GM19452 (cell line): ENCODE results near the gene RNF112.
A peak's percentile ranks its signal among the peaks of the same experiment; 100 is the strongest.

ENCODE experiments used
- ATAC-seq: cut with Tn5 transposase; IDR thresholded peaks from one replicate; pipeline ENCODE4 v1.9.1; 2021; ENCODE audit not compliant: unreplicated experiment

RNF112 gene

DNA sequence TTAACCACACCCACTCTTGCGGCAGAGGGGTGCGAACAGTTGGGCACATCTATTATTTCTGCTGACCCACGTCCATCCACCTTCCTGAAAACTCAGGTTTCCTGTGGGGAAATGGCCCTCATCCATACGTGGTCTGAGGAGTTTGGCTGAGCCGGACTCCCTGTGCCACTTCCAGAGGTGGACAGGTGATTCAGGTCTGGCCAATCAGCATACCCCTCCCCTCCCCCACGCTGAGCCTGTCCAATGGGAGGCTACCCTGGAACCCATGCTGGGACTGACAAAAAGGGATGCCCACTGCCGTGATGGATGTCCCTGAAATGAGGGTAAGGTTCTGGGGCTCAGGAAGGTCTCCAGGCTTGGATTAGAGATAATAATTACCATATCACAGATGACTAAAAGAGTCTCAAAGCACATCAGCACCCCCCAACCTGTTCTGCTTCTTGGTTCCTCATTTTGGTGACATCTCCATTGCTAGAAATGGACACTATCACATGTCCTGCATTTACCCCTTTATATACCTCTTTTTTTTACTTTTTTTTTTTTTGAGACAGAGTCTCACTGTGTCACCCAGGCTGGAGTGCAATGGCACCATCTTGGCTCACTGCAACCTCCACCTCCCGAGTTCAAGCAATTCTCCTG lies 38.0 kb upstream of the RNF112 start:
- no peak for ATAC-seq

DNA sequence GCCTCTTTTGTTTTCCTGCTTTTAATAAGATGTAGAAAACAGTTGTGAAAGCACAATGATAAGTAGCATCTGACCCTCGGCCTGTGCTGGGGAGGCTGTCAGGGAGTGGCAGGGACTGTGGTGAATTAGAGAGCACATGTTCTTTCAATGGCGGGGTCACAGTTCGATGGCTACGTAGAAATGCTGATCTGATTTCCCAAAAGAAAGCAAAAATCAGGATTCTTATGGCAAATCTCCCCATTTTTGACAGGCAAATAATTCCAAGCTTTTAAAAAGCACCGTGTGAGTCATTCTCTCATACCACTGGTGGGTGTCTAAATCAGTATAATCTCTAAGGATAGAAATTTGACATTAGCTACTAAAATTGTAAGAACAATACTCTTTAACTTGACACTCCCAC lies 36.9 kb upstream of the RNF112 start:
- ATAC-seq = no peak

DNA sequence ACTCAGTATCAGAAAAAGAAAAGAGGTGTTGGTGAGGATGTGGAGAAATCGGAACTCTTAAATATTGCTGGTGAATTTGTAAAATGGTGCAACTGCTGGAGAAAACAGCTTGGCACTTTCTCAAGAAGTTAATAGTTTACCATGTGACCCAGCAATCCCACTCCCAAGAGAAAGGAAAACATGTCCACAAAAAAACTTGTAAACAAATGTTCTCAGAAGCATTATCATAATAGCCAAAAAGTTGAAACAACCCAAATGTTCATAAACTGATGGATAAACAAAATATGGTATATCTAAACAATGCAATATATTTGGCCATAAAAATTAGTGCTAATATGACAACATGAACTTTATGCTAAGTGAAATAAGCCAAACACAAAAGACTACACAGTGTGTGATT lies 35.3 kb upstream of the RNF112 start:
- no peak for ATAC-seq

GRCh38 chr17:19376811-19377210 lies 34.2 kb upstream of the RNF112 start:
- no peak for ATAC-seq

GRCh38 chr17:19377602-19378415 lies 33.2 kb upstream of the RNF112 start:
- ATAC-seq = peak; percentile 92

GRCh38 chr17:19378416-19379360 lies 32.3 kb upstream of the RNF112 start, which contains the start of gene MAPK7:
MAPK7 (plus strand) TSS chr17:19378498; CDS start chr17:19378901, 403 bp downstream.
- peak; percentile 11 for ATAC-seq

GRCh38 chr17:19379361-19380065 lies 31.5 kb upstream of the RNF112 start:
- no peak for ATAC-seq

DNA sequence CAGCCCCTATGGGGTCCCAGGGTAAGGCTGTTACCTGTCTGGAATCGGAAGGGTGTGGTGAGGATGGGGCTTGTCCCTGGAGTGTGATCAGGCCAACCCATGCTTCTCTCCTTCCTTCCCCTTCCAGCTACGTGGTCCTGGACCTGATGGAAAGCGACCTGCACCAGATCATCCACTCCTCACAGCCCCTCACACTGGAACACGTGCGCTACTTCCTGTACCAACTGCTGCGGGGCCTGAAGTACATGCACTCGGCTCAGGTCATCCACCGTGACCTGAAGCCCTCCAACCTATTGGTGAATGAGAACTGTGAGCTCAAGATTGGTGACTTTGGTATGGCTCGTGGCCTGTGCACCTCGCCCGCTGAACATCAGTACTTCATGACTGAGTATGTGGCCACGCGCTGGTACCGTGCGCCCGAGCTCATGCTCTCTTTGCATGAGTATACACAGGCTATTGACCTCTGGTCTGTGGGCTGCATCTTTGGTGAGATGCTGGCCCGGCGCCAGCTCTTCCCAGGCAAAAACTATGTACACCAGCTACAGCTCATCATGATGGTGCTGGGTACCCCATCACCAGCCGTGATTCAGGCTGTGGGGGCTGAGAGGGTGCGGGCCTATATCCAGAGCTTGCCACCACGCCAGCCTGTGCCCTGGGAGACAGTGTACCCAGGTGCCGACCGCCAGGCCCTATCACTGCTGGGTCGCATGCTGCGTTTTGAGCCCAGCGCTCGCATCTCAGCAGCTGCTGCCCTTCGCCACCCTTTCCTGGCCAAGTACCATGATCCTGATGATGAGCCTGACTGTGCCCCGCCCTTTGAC lies 30.3 kb upstream of the RNF112 start:
- no peak for ATAC-seq

DNA sequence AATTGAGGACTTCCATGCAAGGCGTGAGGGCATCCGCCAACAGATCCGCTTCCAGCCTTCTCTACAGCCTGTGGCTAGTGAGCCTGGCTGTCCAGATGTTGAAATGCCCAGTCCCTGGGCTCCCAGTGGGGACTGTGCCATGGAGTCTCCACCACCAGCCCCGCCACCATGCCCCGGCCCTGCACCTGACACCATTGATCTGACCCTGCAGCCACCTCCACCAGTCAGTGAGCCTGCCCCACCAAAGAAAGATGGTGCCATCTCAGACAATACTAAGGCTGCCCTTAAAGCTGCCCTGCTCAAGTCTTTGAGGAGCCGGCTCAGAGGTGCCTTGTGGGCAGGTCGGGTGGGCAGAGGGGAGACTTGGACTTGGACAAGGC lies 29.7 kb upstream of the RNF112 start:
- no peak for ATAC-seq

DNA sequence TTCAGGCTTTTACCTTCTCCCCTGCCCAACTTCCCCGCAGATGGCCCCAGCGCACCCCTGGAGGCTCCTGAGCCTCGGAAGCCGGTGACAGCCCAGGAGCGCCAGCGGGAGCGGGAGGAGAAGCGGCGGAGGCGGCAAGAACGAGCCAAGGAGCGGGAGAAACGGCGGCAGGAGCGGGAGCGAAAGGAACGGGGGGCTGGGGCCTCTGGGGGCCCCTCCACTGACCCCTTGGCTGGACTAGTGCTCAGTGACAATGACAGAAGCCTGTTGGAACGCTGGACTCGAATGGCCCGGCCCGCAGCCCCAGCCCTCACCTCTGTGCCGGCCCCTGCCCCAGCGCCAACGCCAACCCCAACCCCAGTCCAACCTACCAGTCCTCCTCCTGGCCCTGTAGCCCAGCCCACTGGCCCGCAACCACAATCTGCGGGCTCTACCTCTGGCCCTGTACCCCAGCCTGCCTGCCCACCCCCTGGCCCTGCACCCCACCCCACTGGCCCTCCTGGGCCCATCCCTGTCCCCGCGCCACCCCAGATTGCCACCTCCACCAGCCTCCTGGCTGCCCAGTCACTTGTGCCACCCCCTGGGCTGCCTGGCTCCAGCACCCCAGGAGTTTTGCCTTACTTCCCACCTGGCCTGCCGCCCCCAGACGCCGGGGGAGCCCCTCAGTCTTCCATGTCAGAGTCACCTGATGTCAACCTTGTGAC lies 29.1 kb upstream of the RNF112 start:
- no peak for ATAC-seq

- ATAC-seq = no peak
Measured at GRCh38 chr17:19382531-19383444, 28.2 kb upstream of the RNF112 start.

DNA sequence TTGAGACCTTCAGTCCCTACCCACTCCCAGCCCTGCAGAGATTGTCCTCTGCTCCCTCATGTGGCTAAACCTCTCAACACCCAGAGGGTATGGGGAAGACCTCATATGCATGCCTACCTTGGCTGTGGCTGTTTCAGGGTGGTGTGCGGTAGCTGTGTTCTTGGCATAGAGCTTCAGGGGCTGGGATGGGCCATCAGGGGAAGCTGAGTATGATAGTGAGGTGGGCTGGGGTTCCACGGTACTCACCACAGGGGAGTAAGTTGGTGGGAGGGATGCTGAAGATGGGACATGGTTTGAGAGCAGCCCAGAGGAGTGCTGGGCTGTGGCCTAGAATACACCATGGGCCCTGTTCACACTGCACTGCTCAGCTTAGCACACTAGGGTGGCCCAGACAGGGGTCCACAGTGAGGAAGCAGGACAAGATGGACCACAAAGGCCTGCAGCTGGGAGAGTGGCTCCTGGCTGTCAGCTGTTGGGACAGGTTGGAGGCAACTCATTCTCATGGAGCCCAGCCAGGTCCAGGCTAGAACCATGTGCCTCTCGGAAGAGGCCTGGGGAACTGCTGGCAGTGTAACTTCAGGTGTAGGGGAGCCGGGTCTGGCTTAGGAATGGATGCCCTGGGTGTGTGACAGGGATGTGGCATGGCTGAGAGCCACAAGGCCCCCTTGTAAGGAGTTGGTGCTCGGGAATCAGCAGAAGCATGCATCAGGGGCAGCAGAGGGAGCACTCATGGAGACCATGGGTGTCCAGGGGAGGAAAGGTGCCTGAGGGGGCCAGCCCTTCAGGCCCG lies 27.2 kb upstream of the RNF112 start:
- ATAC-seq = no peak

DNA sequence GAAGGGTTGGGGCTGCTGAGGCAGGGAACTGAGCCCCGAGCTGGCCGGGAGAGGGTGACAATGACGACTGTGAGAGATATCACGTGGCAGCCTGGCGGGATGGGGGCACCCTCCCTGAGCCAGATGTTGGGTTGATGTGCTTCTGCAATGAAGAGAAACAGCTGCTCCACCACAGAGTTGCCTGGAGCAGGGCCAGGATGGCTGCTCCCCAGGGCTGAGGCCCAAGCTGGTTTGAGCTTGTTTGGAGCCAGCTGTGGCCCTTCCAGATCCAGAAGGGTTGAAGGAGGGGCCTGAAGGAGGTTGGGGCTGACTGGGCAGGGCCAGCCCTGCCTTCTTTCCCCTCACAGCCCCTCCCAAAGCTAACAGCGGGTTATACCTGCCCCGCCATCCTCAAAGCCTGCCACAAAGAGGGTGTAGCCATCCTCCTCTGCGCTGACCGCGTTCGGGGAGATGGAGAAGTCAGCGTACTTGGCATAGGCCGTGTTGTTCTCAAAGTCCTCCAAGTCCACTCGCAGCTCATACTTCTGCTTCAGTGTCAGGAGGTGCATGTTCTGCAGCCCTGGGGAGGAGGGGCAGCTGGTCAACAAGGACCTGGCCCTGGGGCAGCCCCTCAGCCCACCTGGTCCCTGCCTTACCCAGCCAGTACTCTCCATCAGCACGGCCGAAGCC lies 26.2 kb upstream of the RNF112 start:
- no peak for ATAC-seq

- no peak for ATAC-seq
Measured at GRCh38 chr17:19385521-19385983, 25.5 kb upstream of the RNF112 start.

- no peak for ATAC-seq
Measured at GRCh38 chr17:19386051-19386929, 24.7 kb upstream of the RNF112 start.
